GM19455 (cell line): Measurements from ENCODE around the gene BCL7A.
"Not testable (repeated sequence)": the region's sequence is repeated elsewhere in the genome, so short reads cannot be mapped to it uniquely, and the experiment has no call there.

Source experiments
- ATAC-seq: cut with Tn5 transposase; IDR thresholded peaks from one replicate; pipeline ENCODE4 v1.9.1; 2021; ENCODE audit not compliant: unreplicated experiment

Gene BCL7A

GRCh38 chr12:122090759-122091515 is 69.3 kb downstream of the BCL7A start:
- no peak for ATAC-seq

DNA sequence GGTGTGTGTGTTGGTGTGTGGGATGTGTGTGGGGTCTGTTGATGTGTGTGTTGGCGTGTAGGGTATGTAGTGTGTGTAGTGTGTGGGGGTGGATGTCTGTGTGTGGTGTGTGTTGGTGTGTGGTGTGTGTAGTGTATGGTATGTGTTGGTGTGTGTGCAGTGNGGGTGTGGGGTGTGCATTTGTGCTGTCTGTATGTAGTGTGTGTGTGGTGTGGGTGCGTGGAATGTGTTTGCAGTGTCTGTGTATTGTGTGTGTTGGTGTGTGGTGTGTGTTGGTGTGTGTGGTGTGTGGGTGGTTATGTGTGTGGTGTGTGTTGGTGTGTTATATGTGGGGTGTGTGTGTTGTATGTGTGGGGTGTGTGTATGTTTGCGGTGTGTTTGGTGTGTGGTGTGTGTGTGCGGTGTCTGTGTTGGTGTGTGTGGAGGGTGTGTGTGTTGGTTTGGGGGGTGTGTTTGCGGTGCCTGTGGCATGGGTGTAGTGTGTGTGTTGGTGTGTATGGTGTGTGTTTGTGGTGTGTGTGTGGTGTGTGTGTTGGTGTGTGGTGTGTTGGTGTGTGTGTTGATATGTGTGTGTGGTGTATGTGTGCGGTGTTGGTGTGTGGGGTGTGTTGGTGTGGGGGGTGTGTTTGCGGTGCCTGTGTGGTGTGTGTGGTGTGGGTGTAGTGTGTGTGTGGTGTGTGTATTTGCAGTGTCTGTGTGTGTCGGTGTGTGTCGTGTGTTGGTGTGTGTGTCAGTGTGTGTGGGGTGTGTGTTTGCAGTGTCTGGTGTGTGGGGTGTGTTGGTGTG is 71.6 kb downstream of the BCL7A start:
- no peak for ATAC-seq

DNA sequence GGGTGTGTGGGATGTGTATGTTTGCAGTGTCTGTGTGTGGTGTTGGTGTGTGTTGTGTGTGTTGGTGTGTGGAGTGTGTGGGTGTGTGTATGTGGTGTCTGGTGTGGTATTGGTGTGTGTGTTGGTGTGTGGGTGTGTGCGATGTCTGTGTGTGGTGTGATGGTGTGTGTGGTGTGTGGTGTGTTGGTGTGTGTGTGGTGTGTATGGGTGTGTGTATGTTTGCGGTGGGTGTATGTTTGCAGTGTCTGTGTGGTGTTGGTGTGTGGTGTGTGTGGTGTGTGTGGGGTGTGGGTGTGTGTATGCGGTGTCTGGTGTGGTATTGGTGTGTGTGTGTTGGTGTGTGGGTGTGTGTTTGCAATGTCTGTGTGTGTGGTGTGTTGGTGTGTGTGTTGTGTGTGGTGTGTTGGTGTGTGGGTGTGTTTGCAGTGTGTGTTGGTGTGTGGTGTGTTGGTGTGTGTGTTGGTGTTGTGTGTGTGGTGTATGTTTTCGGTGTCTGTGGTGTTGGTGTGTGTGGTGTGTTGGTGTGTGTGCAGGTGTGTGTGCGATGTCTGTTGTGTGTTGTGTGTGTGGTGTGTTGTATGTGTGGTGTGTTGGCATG is 72.6 kb downstream of the BCL7A start:
- no peak for ATAC-seq

- no peak for ATAC-seq
These were observed 73.3 kb downstream of the BCL7A start for GRCh38 chr12:122094735-122095631.

DNA sequence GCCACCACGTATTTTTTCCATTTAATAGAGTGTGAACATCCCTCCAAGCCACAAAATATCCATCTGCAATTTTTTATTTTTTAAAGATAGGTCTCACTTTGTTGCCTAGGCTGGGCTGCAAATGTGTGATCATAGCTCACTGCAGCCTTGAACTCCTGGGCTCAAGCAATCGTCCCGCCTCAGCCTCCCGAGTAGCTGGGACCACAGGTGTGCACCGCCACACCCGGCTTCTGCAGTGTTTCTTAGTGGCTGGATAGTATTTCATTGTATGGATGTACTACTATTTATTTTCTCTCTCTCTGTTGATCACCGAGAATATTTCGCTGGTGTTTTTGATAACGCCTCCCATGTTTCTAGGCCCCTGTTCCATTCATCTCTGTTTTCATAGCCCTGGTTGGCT is 74.3 kb downstream of the BCL7A start:
- no peak for ATAC-seq

DNA sequence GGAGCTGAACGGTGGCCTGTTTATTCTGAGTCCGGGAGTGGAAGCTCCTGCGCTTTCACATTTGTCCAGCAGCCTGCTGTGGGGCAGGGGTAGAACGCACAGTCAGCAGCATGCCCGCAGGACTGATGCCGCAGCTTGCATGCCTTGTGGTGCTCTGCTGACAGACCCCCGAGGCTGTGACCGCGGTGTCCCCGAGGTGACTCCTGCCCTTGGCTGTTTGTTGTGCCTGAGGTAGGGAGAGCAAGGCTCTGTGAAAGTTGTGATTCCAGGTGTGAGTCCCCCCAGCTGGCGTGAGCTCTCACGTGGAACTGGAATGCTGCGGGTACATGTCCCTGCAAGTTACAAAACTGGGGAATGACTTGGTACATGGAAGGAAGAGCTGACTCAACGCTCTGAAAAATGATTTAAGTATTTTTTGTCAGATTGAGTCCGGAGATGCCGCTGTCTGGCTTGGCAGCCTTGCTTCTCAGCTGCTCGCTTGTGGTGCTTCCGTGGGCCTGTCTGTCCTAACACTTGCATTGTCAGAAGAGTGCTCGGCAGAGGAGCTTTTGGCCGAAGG is 75.0 kb downstream of the BCL7A start:
- no peak for ATAC-seq

DNA sequence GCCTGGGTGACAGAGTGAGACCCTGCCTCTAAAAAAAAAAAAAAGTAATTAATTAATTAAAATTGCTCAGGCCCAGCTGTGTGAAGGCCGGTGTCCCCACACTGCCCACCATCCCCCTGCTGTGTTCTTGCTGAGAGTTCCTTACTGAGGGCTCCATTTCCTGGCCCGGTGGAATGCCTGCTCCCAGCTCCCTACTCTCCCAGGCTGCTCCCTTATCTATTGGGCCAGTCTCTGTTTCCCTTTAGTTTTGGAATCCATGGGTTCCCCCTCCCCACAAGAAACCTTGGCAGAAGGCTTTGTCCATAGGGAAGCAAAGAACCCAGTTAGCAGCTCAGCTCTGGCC is 75.9 kb downstream of the BCL7A start:
- no peak for ATAC-seq

DNA sequence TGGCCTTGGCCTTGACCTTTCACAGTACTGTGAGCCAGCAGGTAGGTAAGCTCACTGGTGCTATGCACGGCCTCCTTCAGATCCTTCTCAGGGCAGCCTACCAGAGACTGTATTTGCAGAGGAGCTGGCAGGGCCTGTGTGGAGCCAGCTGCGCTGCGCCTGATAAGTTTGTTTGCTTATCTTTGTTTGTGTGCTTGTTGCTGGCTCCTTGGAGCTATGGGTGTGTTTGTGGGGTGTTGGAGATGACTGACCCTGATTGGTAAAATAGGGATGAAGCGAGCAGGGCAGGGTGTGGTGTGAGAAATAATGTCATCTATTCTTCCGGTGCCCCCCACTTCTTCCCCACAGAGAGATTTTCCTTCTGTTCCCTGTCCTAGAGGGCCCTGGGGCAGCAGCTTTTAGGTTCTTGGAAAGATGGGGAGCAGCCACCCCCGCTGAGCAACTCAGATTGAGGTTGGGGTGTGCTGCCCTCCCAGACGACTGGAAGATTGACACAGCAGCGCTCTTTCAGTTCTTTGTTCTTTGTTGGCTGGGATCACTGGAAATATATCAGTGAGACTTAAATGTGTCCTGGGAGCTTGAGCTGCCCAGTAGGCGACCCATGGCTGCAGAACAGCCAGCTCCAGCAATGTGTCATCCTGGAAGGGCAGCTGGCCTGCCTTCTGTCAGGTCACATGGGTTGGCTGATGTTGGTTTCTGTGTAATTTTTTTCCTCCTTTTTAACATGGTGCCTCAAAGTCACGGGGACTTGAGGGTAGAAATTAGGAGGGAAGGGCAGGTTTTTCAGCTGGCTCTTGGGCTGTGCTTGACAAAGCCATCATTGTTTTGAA is 76.5 kb downstream of the BCL7A start:
- no peak for ATAC-seq

GRCh38 chr12:122099280-122099749 is 77.6 kb downstream of the BCL7A start:
- no peak for ATAC-seq

DNA sequence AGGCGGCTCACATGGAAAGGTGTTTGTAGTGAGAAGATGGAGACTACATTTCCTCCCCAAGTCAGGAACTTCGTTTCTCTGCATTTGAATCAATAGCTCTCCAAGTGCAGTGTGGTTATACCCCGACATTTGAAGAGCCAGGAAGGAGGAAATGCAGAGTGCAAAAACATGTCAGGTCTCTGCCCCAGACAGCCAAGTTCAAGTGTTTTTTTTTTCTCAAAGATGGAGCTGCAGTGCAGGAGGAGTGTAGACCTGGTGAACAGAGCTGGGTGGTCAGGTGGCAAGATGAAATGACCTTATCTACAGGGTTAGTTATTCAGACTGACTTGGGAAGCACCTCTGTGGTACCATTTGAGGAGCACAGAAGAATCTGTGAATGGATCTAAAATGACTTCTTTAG is 78.2 kb downstream of the BCL7A start:
- ATAC-seq, result no peak

DNA sequence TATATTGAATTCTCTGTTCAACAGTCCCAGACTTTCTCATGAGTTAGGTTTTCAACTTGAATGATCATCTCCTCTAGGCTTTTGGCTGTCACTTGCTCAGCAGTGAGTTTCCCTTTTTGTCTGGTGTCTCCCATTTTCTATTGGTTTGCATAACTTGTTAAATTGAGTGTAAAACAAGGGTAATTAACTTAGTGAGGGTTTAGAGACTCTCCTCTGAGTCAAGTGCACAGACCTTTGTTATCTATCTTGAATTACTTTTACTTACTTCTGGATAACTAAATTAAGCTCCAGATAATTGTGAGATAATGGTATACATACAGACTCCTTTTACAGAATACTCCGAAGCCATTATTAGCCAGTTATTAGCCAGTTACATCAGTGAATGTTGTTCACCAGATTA is 78.9 kb downstream of the BCL7A start:
- ATAC-seq, result no peak

GRCh38 chr12:122102331-122102730 is 80.6 kb downstream of the BCL7A start:
- no peak for ATAC-seq

- no peak for ATAC-seq
These were observed 83.2 kb downstream of the BCL7A start for GRCh38 chr12:122104844-122105243.

GRCh38 chr12:122105496-122105895 is 83.8 kb downstream of the BCL7A start:
- not testable (repeated sequence) for ATAC-seq

DNA sequence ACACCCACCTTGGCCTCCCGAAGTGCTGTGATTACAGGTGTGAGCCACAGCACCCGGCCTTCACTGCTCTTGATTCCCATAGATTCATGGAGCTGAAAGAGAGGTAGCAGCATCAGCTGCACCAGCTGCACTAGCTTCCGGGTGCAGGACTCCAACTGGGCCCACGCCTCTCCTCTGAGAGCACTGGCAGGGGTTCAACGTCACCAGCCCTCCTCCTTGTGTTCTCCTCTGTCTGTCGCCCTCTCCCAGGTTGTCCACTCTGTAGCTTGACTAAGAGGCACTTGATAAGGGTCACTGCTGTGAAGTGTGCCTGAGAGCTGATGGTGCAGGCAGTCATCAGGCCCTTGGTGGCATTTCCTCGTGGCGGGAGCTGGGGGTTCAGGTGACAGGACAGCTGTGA is 85.2 kb downstream of the BCL7A start:
- ATAC-seq, result no peak

DNA sequence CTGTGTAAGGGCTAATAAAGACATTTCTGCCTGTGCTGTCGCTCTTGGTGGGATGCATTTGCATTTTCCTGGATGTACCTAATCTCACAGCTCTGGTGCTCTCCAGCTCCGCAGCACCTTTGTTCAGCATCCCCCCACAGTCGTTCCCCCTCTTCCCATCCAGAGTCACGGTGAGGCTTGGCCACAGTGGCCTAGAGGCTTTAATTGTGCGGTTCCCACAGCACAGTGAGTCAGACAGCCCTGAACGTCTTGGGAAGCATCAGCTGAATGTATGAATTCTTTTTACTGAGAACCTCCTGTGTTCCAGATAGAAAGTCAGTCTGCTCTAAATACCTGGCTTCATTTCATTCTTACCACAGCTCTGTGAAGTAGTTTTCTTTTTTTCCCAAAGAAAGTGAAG is 85.6 kb downstream of the BCL7A start:
- no peak for ATAC-seq

- ATAC-seq, result no peak
These were observed 89.5 kb downstream of the BCL7A start for GRCh38 chr12:122111089-122111641.
